Stimulated activated CD8-positive, alpha-beta memory T cell treated with anti-CD3 and anti-CD28 coated beads, Interleukin-12 subunit alpha, Interleukin-12 subunit beta, amount 100 ng/mL, for 24 hours (primary cell): ENCODE measurements around the gene COL19A1.

ENCODE experiments used
- DNase-seq: peaks from one replicate; pipeline ENCODE4 v3.0.0-alpha.2; 2020; ENCODE audit errors: extremely low read depth

Gene COL19A1

GRCh38 chr6:70225055-70225454 is 358.7 kb downstream of the COL19A1 start:
- DNase-seq = no peak

GRCh38 chr6:70231311-70231710 is 365.0 kb downstream of the COL19A1 start:
- DNase-seq = no peak

- no peak for DNase-seq
Observed at GRCh38 chr6:70234561-70235236, 368.3 kb downstream of the COL19A1 start.

- DNase-seq = no peak
Observed at GRCh38 chr6:70236343-70236742, 370.0 kb downstream of the COL19A1 start.

- DNase-seq = no peak
Observed at GRCh38 chr6:70241031-70241430, 374.7 kb downstream of the COL19A1 start.

GRCh38 chr6:70241991-70242420 is 375.6 kb downstream of the COL19A1 start:
- DNase-seq = no peak

- no peak for DNase-seq
Observed at GRCh38 chr6:70246118-70246517, 379.8 kb downstream of the COL19A1 start.

- no peak for DNase-seq
Observed at GRCh38 chr6:70252604-70253003, 386.2 kb downstream of the COL19A1 start.

GRCh38 chr6:70253923-70254322 is 387.6 kb downstream of the COL19A1 start:
- DNase-seq = no peak

GRCh38 chr6:70254784-70255183 is 388.4 kb downstream of the COL19A1 start:
- no peak for DNase-seq

- DNase-seq = no peak
Observed at GRCh38 chr6:70257768-70258273, 391.5 kb downstream of the COL19A1 start.

- no peak for DNase-seq
Observed at GRCh38 chr6:70258483-70258882, 392.1 kb downstream of the COL19A1 start.
